HG03280 (cell line): ENCODE measurements around the gene CGNL1.

Experiments used
- ATAC-seq: cut with Tn5 transposase; IDR thresholded peaks from one replicate; pipeline ENCODE4 v1.9.1; 2021; ENCODE audit warnings: mild to moderate bottlenecking, moderate library complexity; ENCODE audit not compliant: unreplicated experiment

The CGNL1 gene

GRCh38 chr15:57563416-57563815 lies 187.1 kb downstream of the CGNL1 start:
- no peak for ATAC-seq

GRCh38 chr15:57565311-57565710 lies 189.0 kb downstream of the CGNL1 start:
- no peak for ATAC-seq

- no peak for ATAC-seq
Observed at GRCh38 chr15:57566834-57567233, 190.5 kb downstream of the CGNL1 start.

- ATAC-seq = no peak
Observed at GRCh38 chr15:57567891-57568290, 191.6 kb downstream of the CGNL1 start.

GRCh38 chr15:57568299-57568698 lies 192.0 kb downstream of the CGNL1 start:
- ATAC-seq = no peak

- no peak for ATAC-seq
Observed at GRCh38 chr15:57570340-57570739, 194.0 kb downstream of the CGNL1 start.

GRCh38 chr15:57570994-57571393 lies 194.7 kb downstream of the CGNL1 start:
- ATAC-seq = no peak

- ATAC-seq = no peak
Observed at GRCh38 chr15:57571725-57572124, 195.4 kb downstream of the CGNL1 start.

GRCh38 chr15:57572468-57572867 lies 196.2 kb downstream of the CGNL1 start:
- ATAC-seq = no peak

- ATAC-seq = no peak
Observed at GRCh38 chr15:57573151-57573550, 196.8 kb downstream of the CGNL1 start.

- no peak for ATAC-seq
Observed at GRCh38 chr15:57575363-57575762, 199.1 kb downstream of the CGNL1 start.

- no peak for ATAC-seq
Observed at GRCh38 chr15:57578288-57578900, 202.1 kb downstream of the CGNL1 start.

GRCh38 chr15:57580428-57580827 lies 204.1 kb downstream of the CGNL1 start:
- no peak for ATAC-seq

- no peak for ATAC-seq
Observed at GRCh38 chr15:57580866-57581265, 204.6 kb downstream of the CGNL1 start.

- no peak for ATAC-seq
Observed at GRCh38 chr15:57582090-57582489, 205.8 kb downstream of the CGNL1 start.

GRCh38 chr15:57583282-57583681 lies 207.0 kb downstream of the CGNL1 start:
- no peak for ATAC-seq

- no peak for ATAC-seq
Observed at GRCh38 chr15:57583720-57584119, 207.4 kb downstream of the CGNL1 start.

GRCh38 chr15:57586661-57587424 lies 210.5 kb downstream of the CGNL1 start:
- ATAC-seq = no peak

- no peak for ATAC-seq
Observed at GRCh38 chr15:57589281-57589680, 213.0 kb downstream of the CGNL1 start.

GRCh38 chr15:57589754-57590153 lies 213.4 kb downstream of the CGNL1 start:
- ATAC-seq = no peak

- ATAC-seq = no peak
Observed at GRCh38 chr15:57591237-57591821, 215.0 kb downstream of the CGNL1 start.

- ATAC-seq = no peak
Observed at GRCh38 chr15:57591822-57592367, 215.6 kb downstream of the CGNL1 start, which contains the start of gene MYZAP. TSS of gene MYZAP (plus strand) at chr15:57591904. CDS start at chr15:57592035, 131 bp downstream.
